ENCODE data around the gene MYLIP.

Gene MYLIP

GRCh38 chr6:16128759-16129622 lies at the start of gene MYLIP:
Gene MYLIP, plus strand, starts transcription at chr6:16129086. Its CDS starts 237 bp downstream, at chr6:16129323.
- DNase-seq, result peak; percentile 97

GRCh38 chr6:16079354-16079753 lies 49.5 kb upstream of the MYLIP start:
- DNase-seq, result no peak

- DNase-seq, result no peak
Observed at GRCh38 chr6:16080204-16080603, 48.7 kb upstream of the MYLIP start.

- DNase-seq, result no peak
Observed at GRCh38 chr6:16081326-16081725, 47.6 kb upstream of the MYLIP start.

GRCh38 chr6:16082361-16082760 lies 46.5 kb upstream of the MYLIP start:
- DNase-seq, result no peak

- no peak for DNase-seq
Observed at GRCh38 chr6:16086965-16087364, 41.9 kb upstream of the MYLIP start.

- no peak for DNase-seq
Observed at GRCh38 chr6:16087386-16087785, 41.5 kb upstream of the MYLIP start.

- DNase-seq, result no peak
Observed at GRCh38 chr6:16088409-16088808, 40.5 kb upstream of the MYLIP start.

GRCh38 chr6:16089232-16090062 lies 39.4 kb upstream of the MYLIP start:
- peak; percentile 3 for DNase-seq

- DNase-seq, result no peak
Observed at GRCh38 chr6:16090452-16090851, 38.4 kb upstream of the MYLIP start.

GRCh38 chr6:16090920-16091319 lies 38.0 kb upstream of the MYLIP start:
- no peak for DNase-seq

- DNase-seq, result no peak
Observed at GRCh38 chr6:16092140-16092539, 36.7 kb upstream of the MYLIP start.

- DNase-seq, result no peak
Observed at GRCh38 chr6:16092990-16093389, 35.9 kb upstream of the MYLIP start.

GRCh38 chr6:16095180-16095579 lies 33.7 kb upstream of the MYLIP start:
- DNase-seq, result no peak

- DNase-seq, result no peak
Observed at GRCh38 chr6:16097382-16098171, 31.3 kb upstream of the MYLIP start.

GRCh38 chr6:16098211-16098610 lies 30.7 kb upstream of the MYLIP start:
- no peak for DNase-seq

- no peak for DNase-seq
Observed at GRCh38 chr6:16102208-16102607, 26.7 kb upstream of the MYLIP start.

- DNase-seq, result no peak
Observed at GRCh38 chr6:16103722-16104121, 25.2 kb upstream of the MYLIP start.

GRCh38 chr6:16104624-16105433 lies 24.1 kb upstream of the MYLIP start:
- DNase-seq, result no peak

- DNase-seq, result no peak
Observed at GRCh38 chr6:16105854-16106253, 23.0 kb upstream of the MYLIP start.

GRCh38 chr6:16106991-16107787 lies 21.7 kb upstream of the MYLIP start:
- DNase-seq, result no peak

Measured in stimulated activated CD4-positive, alpha-beta T cell treated with anti-CD3 and anti-CD28 coated beads, Interleukin-1b, Interleukin-23, amount 100 ng/mL, for 48 hours (primary cell).